Uterus (tissue), 4 donors: ENCODE measurements around the gene CXCR3. TPM values are rescaled to one million over a fixed set of nuclear protein-coding genes. Genes with fewer than 3 reads are reported as not detected.

Source experiments
- DNase-seq, 2 donors: peaks; one replicate each; pipeline ENCODE4 v3.0.0-alpha.2; 2019 to 2020
- H3K27ac ChIP-seq, 2 donors: fragments of 200-600 bp; sonication (generic); 1 replicate in 1 of 2; 2 replicates in 1 of 2; pipeline ENCODE4 v1.5.1; 2016 to 2018
- H3K27me3 ChIP-seq, 2 donors: fragments of 200-600 bp; sonication (generic); one replicate each; pipeline ENCODE4 v1.5.1; 2018 to 2019; ENCODE audit warnings: control low read depth in 1 of 2
- H3K36me3 ChIP-seq, 2 donors: fragments of 200-600 bp; sonication (generic); one replicate each; pipeline ENCODE4 v1.5.1; 2019; ENCODE audit warnings: control low read depth in 1 of 2
- H3K4me1 ChIP-seq, 2 donors: fragments of 200-600 bp; sonication (generic); one replicate each; pipeline ENCODE4 v1.5.1; 2018 to 2019; ENCODE audit warnings: control low read depth in 1 of 2
- H3K4me3 ChIP-seq, 2 donors: fragments of 200-600 bp; sonication (generic); 1 replicate in 1 of 2; 2 replicates in 1 of 2; pipeline ENCODE4 v1.5.1; 2018 to 2019; ENCODE audit warnings: mild to moderate bottlenecking in 1 of 2
- H3K9me3 ChIP-seq, 2 donors: fragments of 200-600 bp; sonication (generic); one replicate each; pipeline ENCODE4 v1.5.1; 2019; ENCODE audit warnings: control low read depth in 1 of 2
- POLR2A ChIP-seq, 2 donors: fragments of 450-650 bp; IDR thresholded peaks; one replicate each; pipeline ENCODE4 v1.6.1; 2016; ENCODE audit warnings: antibody characterized with exemption in 2 of 2, mild to moderate bottlenecking in 1 of 2, moderate library complexity in 1 of 2
- intact Hi-C: fragments of 100-400 bp; cut with DNase I; formaldehyde crosslinking; loops from one replicate; pipeline ENCODE4 v1.15.1; 2023; ENCODE audit warnings: low total_unique reads
- total RNA-seq, 4 donors: library from RNA; depleted of rRNA in 3 of 4; stranded (reverse); fragments of >200 nt in 3 of 4; gene quantifications; one replicate each; pipeline versions ENCODE4 v1.1.0 to v1.2.4, GENCODE V29; 2014 to 2023
- TF ChIP-seq, protein P1 (sequence below), 4 experiments: fragments of 200-600 bp in 2 of 4; fragments of 450-650 bp in 2 of 4; sonication (generic) in 2 of 4; IDR thresholded peaks; one replicate each; pipeline ENCODE4 v1.5.1; 2016 to 2019; ENCODE audit warnings: antibody characterized with exemption in 4 of 4, mild to moderate bottlenecking in 2 of 4, moderate library complexity in 1 of 4
- donor health status: DM: yes; HTN: yes; CAD: no.

The CXCR3 gene
- total RNA-seq, 4 donors from 2014 or later = 0.28 TPM; not detected in 3

DNA sequence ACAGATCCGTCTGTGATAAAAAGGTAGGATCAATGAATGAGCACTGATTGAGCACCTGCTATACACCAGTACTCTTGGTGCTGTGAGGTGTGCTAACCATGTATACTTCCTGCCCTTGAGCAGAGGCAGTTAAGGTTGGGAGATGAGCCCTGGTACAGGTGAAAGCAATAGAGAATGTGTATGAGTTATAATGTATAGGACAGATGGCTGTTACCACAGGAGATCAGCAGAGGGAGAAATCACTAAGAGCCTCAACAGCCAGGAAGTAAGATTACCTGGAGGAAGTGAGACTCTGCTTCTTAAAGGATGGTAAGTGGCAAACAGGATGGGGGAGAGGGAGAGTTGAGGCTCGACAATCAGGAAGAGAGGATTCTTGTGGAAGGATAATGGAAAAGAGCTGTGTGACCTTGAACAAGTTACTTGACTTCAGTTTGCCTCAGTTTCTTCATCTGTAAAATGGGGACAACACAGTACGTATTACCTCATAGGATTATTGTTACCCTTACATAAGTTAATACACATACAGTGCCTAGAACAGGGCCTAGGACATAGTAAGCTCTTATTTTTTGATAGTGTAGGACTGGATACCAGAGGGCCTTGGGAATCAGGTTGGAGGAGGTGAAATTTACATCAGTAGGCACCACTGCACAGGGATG, 9.1 kb downstream of the CXCR3 start:
- Histone ChIP-seq H3K9me3 (no peaks in the 10 kb centered on the region), H3K4me1 (no peaks in the 10 kb centered on the region), H3K27ac (no peak overlapping the region), H3K4me3 (no peak overlapping the region), H3K27me3 (no peaks in the 10 kb centered on the region), H3K36me3 (no peaks in the 10 kb centered on the region)
- no peak for DNase-seq
- TF ChIP-seq, protein P1, sequence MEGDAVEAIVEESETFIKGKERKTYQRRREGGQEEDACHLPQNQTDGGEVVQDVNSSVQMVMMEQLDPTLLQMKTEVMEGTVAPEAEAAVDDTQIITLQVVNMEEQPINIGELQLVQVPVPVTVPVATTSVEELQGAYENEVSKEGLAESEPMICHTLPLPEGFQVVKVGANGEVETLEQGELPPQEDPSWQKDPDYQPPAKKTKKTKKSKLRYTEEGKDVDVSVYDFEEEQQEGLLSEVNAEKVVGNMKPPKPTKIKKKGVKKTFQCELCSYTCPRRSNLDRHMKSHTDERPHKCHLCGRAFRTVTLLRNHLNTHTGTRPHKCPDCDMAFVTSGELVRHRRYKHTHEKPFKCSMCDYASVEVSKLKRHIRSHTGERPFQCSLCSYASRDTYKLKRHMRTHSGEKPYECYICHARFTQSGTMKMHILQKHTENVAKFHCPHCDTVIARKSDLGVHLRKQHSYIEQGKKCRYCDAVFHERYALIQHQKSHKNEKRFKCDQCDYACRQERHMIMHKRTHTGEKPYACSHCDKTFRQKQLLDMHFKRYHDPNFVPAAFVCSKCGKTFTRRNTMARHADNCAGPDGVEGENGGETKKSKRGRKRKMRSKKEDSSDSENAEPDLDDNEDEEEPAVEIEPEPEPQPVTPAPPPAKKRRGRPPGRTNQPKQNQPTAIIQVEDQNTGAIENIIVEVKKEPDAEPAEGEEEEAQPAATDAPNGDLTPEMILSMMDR (IDR thresholded peaks at IDR 0.05) = no peak
- TF ChIP-seq POLR2A (IDR thresholded peaks at IDR 0.05) = no peak
- intact Hi-C loops = no loop called here

DNA sequence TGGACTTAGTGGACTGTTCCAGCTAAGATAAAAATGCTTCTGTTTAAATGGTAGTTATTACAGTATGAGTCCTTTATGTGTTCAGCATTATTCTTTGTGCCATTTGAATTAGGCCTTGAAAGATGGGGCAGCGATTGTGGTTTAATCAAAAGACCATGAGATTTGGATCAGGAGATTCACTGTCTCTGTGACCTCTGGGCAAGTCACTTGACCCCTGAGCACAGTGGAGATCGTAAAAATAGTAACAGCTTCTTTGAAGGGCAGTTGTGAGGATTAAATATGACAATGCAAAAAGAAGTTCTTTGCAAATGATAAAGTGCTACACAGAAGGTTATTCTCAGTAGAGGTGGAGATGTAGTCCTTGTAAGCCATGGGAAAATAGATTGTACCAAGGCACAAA, 10.8 kb downstream of the CXCR3 start:
- Histone ChIP-seq H3K9me3 (no peaks in the 10 kb centered on the region), H3K36me3 (no peaks in the 10 kb centered on the region), H3K27ac (no peak overlapping the region), H3K4me3 (no peak overlapping the region), H3K4me1 (no peaks in the 10 kb centered on the region), H3K27me3 (no peaks in the 10 kb centered on the region)
- TF ChIP-seq, protein P1 (IDR thresholded peaks at IDR 0.05) = no peak
- no peak for TF ChIP-seq POLR2A (IDR thresholded peaks at IDR 0.05)
- intact Hi-C loops = no loop called here
- no peak for DNase-seq

DNA sequence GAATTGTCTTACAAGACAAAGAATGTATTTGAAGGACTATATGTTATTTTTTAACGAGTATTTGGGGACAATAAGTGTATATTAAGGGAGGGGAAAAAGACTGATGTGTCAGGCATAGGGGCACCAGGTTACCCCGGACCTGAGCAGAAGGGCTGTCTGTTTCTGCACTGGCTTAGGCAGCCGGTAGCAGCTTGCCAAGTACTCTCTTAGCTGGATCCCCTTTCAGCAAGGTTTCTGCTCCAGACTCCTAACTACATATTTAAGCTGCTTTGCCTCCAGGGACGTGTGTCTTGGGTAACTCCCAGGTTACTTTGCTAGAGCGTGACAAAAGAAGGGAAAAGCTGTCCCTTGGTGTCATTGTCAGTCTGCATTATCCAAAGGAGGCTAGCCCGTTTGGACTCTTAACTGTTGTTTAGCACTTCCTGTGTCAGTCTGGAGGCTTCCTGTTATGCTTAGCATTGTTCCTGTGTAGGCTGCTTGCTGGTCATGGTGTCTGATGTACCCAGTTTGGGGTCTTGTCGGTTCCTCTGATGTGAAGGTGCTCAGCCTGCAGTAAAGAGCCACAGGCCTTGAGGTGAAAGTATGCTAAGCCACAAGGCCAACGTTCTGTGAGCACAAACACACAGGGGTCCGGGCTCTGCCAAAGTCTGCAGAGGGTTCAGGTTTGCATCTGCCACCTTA, 11.6 kb downstream of the CXCR3 start:
- no peaks in the 10 kb centered on the region for H3K36me3 ChIP-seq
- H3K4me3 ChIP-seq = no peak overlapping the region
- no peak overlapping the region for H3K27ac ChIP-seq
- TF ChIP-seq, protein P1 (IDR thresholded peaks at IDR 0.05) = no peak
- intact Hi-C loops = no loop called here
- no peaks in the 10 kb centered on the region for H3K4me1 ChIP-seq
- H3K9me3 ChIP-seq = no peaks in the 10 kb centered on the region
- no peak for DNase-seq
- no peaks in the 10 kb centered on the region for H3K27me3 ChIP-seq

DNA sequence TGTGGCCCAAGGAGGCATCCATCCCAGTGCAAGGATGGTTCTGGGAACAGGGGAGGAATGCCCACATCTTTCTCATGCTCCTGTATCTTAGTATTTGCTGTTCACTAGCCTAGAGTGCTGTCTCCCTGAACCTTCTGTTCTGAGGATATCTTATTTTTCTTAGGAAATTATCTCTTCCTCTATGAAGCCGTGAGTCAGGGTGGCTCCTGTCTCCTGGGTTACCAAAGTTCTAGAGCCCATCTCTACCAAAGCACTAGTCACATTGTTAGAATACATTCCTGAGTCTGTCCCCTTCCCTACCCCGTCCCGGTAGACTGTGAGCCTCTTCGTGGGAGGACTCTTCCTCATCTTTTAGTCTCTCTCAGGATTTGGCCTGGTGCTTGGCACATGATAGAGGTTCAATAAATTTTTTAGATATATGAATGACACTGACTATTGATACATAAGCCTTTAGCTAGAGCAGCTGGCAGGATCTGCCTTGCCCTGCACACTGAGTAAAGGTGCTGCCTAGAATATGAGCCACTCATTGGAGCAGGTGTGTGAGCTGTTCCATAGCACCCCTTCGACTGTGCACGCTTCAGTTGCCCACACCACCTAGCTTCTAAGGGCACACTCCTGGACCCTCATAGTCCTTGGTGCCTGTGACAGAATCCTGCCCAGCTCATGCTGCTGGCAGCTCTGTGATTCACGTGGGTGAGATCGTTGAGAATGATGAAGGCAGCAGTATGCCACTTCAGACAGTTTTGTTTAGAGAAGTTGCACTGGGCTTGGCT, 13.3 kb downstream of the CXCR3 start:
- no peaks in the 10 kb centered on the region for H3K27me3 ChIP-seq
- H3K36me3 ChIP-seq = no peaks in the 10 kb centered on the region
- no peaks in the 10 kb centered on the region for H3K4me1 ChIP-seq
- no peak for DNase-seq
- TF ChIP-seq POLR2A (IDR thresholded peaks at IDR 0.05) = no peak
- TF ChIP-seq, protein P1 (IDR thresholded peaks at IDR 0.05) = no peak
- no peak overlapping the region for H3K27ac ChIP-seq
- H3K4me3 ChIP-seq = no peak overlapping the region
- H3K9me3 ChIP-seq = no peaks in the 10 kb centered on the region
- intact Hi-C loops = no loop called here

DNA sequence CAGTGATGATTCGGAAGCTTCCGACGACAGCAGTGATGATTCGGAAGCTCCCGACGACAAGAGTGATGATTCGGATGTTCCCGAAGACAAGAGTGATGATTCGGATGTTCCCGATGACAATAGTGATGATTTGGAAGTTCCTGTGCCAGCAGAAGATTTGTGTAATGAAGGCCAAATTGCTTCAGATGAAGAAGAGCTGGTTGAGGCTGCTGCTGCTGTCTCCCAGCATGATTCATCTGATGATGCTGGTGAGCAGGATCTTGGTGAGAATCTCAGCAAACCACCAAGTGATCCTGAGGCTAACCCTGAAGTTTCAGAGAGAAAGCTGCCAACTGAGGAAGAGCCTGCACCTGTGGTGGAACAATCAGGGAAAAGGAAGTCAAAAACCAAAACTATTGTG, 14.2 kb downstream of the CXCR3 start:
- no peak for DNase-seq
- no peak overlapping the region for H3K27ac ChIP-seq
- intact Hi-C loops = no loop called here
- no peak overlapping the region for H3K4me3 ChIP-seq
- TF ChIP-seq, protein P1 (IDR thresholded peaks at IDR 0.05) = no peak
- no peak for TF ChIP-seq POLR2A (IDR thresholded peaks at IDR 0.05)
- no peaks in the 10 kb centered on the region for H3K27me3 ChIP-seq
- H3K4me1 ChIP-seq = no peaks in the 10 kb centered on the region
- H3K9me3 ChIP-seq = no peaks in the 10 kb centered on the region
- H3K36me3 ChIP-seq = no peaks in the 10 kb centered on the region
